BJ (cell line): Measurements from ENCODE around the gene ACLY. TPM values are rescaled to one million over a fixed set of nuclear protein-coding genes. Genes with fewer than 3 reads are reported as not detected.
A peak's percentile ranks its signal among the peaks of the same experiment; 100 is the strongest.

ENCODE experiments used
- CTCF ChIA-PET: fragments of 350-600 bp; formaldehyde crosslinking; extraction: SDS; loops from one replicate; lab custom pipeline; 2021; ENCODE audit warnings: antibody characterized with exemption, inconsistent platforms; lab: Yijun Ruan, JAX
- POLR2A ChIA-PET: fragments of 300-600 bp; sonication (Branson Sonifier 250); formaldehyde crosslinking; extraction: SDS; loops from one replicate; lab custom pipeline; 2021; ENCODE audit warnings: antibody characterized with exemption; lab: Charles Lee
- DNase-seq: peaks from one replicate; pipeline ENCODE4 v3.0.0-alpha.2; 2011; ENCODE audit warnings: low read depth
- H3K27me3 ChIP-seq: 2 replicates; pipeline ENCODE4 v1.6.0; 2011; ENCODE audit warnings: low read length; ENCODE audit not compliant: control insufficient read depth, insufficient read depth
- H3K36me3 ChIP-seq: 2 replicates; pipeline ENCODE4 v1.5.1; 2011; ENCODE audit warnings: low read length; ENCODE audit not compliant: control insufficient read depth, insufficient read depth
- H3K4me3 ChIP-seq: 2 replicates; pipeline ENCODE4 v1.5.1; 2011; ENCODE audit warnings: low read depth, mild to moderate bottlenecking, control low read depth, low read length
- polyA plus RNA-seq: library from polyadenylated mRNA; depleted of rRNA; stranded (reverse); fragments of >200 nt; gene quantifications from 2 replicates; pipeline ENCODE4 v1.2.3, GENCODE V29; 2011
- TF ChIP-seq, protein P1 (sequence below): IDR thresholded peaks from 2 replicates; pipeline ENCODE4 v1.5.1; 2011; ENCODE audit warnings: low read depth, mild to moderate bottlenecking, control low read depth, inconsistent platforms, low read length, moderate library complexity; ENCODE audit not compliant: insufficient read depth

ACLY gene
- polyA plus RNA-seq, 1 experiment: 170 TPM

DNA sequence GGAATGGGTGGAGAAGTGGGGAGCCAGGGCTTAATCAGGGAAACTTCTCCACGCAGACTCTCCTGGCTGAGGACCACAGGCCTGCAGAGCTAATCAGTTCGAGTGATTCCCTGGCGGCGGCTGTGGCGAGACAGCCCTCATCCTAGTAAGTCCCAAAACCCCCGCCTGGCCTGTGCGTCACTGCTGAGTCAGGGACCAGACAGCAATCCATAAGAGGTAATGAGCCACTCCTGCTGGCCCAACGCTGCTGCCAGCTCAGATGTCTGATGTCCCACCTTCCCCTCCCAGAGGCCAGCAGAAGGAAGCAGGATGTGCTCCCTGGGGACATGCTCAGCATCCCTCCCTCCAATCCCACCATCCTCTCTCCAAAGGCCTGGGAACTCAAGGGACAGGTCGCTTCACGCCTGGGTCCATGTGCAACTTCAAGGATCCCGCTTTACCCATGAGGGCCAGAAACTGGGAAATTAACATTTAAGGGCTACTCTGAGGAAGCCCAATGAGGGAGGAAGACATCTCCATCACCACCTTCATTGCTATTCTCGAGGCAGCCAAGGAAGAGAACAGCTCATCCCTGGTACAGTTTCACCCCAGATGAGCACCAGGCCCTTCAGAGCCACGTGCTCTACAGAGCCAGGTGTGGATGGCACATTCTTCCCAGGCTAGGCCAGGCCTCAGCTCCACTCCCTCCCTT, 7.9 kb downstream of the ACLY start:
- Histone ChIP-seq H3K4me3 (no peak overlapping the region), H3K36me3 (peaks cover 32% of the 10 kb centered on the region), H3K27me3 (no peaks in the 10 kb centered on the region)
- CTCF ChIA-PET: interaction anchor here (0.6 kb wide), 1 partner anchor 45 kb away, joined by 3 read pairs; no protein-coding TSS in a partner anchor
- POLR2A ChIA-PET: no interaction called here
- TF ChIP-seq, protein P1, sequence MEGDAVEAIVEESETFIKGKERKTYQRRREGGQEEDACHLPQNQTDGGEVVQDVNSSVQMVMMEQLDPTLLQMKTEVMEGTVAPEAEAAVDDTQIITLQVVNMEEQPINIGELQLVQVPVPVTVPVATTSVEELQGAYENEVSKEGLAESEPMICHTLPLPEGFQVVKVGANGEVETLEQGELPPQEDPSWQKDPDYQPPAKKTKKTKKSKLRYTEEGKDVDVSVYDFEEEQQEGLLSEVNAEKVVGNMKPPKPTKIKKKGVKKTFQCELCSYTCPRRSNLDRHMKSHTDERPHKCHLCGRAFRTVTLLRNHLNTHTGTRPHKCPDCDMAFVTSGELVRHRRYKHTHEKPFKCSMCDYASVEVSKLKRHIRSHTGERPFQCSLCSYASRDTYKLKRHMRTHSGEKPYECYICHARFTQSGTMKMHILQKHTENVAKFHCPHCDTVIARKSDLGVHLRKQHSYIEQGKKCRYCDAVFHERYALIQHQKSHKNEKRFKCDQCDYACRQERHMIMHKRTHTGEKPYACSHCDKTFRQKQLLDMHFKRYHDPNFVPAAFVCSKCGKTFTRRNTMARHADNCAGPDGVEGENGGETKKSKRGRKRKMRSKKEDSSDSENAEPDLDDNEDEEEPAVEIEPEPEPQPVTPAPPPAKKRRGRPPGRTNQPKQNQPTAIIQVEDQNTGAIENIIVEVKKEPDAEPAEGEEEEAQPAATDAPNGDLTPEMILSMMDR: no peak
- peak; percentile 80 for DNase-seq

DNA sequence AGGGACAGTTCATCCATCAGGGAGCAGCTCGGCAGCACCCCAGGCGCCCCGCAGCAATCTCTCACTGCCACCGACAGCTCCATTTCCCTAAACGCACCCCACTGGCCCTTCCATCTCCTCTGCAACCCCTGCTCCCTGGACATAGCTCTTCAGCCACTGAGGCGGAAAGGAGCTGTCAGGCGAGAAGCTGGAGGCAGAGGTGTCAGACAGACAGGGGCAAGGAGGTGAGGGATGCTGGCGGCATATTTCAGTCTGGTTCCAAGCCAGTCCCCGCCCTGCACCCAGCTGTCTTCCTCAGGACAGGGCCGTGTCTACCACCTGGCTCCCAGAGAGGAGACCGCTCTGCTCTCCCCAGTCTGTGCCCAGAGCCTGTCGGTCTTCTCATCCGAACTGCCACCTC, 9.7 kb downstream of the ACLY start:
- TF ChIP-seq, protein P1: no peak
- no peaks in the 10 kb centered on the region for H3K27me3 ChIP-seq
- DNase-seq: no peak
- ChIA-PET POLR2A (no interaction called here), CTCF (interaction anchor here (1.0 to 1.2 kb wide), 2 partner anchors 17 to 51 kb away, joined by 3 to 4 read pairs; no protein-coding TSS in a partner anchor)
- H3K4me3 ChIP-seq: no peak overlapping the region
- H3K36me3 ChIP-seq: peaks cover 47% of the 10 kb centered on the region

DNA sequence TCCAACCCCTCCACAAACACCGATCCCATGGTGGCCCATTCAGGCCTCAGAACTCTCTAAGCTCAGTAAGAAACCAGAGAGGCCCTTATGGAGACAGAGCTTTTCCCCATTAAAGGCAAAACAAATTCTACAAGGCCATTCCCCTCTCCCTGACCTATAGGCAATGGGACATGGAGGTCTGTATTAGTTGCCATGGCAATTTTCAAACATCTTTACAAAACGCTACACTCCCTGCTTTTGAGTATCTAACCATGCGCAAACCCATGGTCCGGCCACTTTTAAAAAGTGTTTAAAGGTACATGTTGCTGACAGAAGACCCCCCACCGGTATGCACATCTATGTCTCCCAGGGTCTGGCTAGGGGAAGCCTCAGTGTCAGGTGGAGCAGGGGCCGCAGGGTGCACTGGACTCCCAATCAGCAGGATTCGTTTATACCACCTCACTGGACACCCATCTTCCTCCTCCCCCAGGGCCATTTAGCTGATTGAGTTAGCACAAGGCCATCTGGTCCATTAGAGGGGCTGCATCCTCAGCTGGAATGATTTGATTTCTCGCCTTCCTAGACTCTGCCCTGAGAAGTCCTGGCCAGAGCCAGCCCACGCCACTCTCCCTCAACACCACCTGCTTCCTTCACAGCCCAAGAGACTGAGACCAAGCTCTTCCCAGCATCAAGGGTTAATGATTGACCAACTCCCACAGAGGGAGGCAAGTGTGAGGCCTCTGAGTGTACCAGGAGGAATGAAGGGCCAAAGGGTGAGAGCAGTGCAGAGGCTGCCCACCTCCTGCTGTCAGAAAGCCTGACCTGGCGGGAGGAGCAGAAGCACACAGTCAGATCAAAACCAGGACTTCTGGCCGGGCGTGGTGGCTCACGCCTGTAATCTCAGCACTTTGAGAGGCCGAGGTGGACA, 10.9 kb downstream of the ACLY start:
- POLR2A ChIA-PET: no interaction called here
- CTCF ChIA-PET: interaction anchor here (0.7 kb wide), 1 partner anchor 11 kb away, joined by 3 read pairs; no protein-coding TSS in a partner anchor
- DNase-seq: no peak
- Histone ChIP-seq H3K4me3 (no peak overlapping the region), H3K36me3 (peaks cover 43% of the 10 kb centered on the region), H3K27me3 (no peaks in the 10 kb centered on the region)
- TF ChIP-seq, protein P1: no peak

DNA sequence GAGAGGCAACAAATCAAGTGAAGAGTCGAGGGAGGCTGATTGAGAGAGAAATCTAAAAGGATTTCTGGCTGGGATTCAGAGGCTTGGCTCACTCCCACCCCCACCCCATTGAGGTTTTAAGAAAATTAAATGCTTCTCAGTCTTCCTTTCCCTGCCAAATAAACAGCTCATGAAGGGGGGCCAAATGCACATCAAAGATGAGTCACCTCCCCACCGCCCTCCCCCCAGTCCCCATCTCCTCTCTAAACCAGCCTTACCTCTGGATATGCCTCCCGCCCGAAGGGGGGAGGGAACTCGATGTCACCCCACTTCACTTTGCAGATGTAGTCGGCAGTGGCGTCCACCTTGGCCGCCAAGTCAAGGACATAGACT, 11.6 kb downstream of the ACLY start:
- Histone ChIP-seq H3K36me3 (peaks cover 41% of the 10 kb centered on the region), H3K4me3 (no peak overlapping the region), H3K27me3 (no peaks in the 10 kb centered on the region)
- DNase-seq: no peak
- ChIA-PET CTCF (no interaction called here), POLR2A (no interaction called here)
- TF ChIP-seq, protein P1: no peak
